HG03469 (cell line): ENCODE measurements around the gene ZNF575.

Experiments used
- ATAC-seq: cut with Tn5 transposase; IDR thresholded peaks from one replicate; pipeline ENCODE4 v1.9.1; 2021; ENCODE audit warnings: mild to moderate bottlenecking, moderate library complexity, moderate number of reproducible peaks; ENCODE audit not compliant: unreplicated experiment

ZNF575 gene, protein sequence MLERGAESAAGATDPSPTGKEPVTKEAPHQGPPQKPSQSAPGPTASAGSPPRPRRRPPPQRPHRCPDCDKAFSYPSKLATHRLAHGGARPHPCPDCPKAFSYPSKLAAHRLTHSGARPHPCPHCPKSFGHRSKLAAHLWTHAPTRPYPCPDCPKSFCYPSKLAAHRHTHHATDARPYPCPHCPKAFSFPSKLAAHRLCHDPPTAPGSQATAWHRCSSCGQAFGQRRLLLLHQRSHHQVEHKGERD

DNA sequence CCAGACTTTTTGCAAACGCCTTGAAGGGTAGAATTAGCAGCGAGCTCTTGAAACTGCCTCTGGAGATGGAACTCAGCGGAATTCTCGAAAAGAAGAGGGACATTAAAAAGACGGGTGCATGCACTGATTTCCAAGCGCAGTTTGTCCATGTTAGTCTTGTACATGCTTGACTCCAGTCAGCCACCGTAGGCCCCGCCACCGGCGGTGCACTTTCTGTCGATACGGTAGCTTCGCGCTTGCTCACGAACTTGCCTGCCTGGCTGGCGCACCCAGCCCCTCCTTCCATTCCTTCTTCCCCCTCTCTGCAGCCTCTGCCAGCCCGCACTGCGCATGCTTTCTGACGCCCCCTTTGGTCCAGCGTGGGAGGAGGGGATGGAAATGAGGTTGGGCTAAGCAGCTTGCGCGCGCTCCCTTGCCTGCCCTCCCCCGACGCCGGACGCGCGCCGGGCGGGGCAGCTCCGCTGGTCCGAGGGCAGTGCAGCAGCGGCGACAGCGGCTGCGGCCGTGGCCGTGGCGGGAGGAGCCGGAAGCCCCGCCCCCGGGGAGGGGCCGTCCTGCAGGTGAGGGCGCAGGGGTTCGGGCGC lies at the start of gene ZNF575:
TSS of gene ZNF575 (plus strand) at position 227 of the 584 bp plus-strand sequence. CDS start 1,235 bp downstream, outside the sequence.
- ATAC-seq, result peak; percentile 44

DNA sequence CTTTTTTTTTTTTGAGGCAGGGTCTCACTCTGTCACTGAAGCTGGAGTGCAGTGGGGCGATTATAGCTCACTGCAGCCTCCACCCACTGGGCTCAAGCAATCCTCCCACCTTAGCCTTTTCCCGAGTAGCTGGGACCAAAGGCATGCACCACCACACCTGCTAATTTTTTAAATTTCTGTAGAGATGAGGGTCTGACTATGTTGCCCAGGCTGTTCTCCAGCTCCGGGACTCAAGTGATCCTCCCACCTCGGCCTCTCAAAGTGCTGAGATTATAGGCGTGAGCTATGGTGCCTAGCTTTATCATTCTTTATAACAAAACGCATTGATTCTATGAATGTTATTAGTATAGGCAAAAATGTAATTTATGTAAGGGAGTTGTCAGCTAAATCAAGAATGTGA lies 49.7 kb upstream of the ZNF575 start:
- no peak for ATAC-seq

DNA sequence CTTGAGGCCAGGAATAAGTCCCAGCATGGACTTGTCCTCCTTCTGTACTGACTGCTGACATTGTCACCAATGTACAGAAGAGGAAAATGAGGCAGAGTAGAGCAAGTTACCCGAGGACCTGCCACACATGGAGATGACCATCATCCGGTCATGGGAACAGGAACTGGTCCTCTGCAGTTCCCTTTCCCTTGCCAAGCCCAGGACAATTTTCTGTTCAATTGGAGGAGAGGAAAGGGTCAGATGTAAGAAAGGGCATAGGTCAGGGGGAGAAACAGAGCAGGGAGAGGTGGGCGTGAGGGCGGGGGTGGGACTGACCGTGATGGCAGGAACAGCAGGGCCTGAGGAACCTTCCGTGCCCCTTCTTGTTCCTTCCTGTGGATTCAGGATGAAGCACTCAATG lies 47.0 kb upstream of the ZNF575 start:
- ATAC-seq, result no peak

DNA sequence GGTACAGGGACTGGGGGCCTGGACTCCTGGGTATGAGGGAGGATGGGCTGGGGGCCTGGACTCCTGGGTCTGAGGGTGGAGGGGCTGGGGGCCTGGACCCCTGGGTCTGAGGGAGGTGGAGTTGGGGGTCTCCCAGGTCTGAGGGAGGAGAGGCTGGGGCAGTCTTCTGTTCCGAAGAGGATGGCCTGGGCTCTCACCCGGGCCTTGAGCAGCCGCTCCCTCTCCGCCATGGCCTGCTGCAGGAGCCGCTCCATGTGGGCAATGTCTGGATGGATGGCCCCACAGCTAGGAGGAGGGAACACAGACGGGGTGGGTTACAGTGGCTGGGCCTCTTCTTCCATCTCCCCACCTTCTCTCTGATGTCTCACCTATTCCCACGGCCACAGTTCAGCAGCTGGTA lies 46.6 kb upstream of the ZNF575 start:
- ATAC-seq, result no peak

DNA sequence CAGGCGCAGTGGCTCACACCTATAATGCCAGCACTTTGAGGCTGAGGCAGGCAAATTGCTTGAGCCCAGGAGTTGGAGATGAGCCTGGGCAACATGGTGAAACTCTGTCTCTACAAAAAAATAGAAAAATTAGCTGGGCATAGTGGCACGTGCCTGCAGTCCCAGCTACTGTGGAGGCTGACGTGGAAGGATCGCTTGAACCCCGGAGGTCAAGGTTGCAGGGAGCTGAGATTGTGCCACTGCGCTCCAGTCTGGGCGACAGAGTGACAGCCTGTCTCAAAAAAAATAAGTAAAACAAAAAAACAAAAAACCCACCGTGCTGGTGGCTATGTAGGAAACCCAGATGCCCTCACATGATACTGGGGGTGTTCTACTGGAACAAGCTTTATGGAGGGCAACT lies 44.8 kb upstream of the ZNF575 start:
- ATAC-seq, result no peak

DNA sequence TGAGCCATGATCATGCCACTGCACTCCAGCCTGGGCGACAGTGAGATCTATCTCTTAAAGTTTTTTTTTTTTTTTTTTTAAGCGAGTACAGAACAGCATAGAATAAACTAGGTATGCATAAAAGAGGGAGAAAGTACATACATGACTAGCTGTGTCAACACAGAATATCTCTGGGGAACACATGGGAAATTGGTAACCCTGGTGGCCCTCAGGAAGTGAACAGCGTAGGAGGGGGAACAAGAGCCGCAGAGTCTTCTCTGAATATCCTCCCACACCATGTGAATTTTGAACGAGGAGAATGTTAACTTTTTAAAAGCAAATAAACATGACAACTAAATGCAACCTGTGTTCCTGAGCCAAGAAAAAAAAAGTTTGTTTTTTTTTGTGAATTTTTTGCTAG lies 43.7 kb upstream of the ZNF575 start:
- ATAC-seq, result no peak

DNA sequence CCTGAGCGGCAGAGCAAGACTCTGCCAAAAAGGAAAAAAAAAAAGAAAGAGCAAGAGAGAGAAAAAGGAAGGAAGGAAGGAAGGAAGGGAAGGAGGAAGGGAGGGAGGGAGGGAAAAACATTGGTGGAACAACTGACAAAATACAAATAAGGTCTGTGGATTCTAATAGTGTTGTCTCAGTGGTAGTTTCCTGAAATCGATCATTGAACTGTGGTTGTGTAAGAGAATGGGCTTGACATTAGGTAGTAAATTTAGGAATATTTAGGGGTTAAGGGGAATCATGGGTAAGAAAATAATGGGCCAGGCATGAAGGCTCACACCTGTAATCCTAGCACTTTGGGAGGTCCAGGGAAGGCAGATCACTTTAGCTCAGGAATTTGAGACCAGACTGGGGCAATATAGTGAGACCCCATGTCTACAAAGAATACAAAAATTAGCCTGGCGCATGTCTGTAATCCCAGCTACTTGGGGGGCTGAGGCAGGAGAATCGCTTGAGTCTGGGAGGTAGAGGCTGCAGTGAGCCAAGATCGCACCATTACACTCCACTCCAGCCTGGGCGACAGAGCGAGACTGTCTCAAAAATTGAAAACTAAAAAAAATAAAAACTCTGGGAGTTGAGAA lies 42.9 kb upstream of the ZNF575 start:
- no peak for ATAC-seq

DNA sequence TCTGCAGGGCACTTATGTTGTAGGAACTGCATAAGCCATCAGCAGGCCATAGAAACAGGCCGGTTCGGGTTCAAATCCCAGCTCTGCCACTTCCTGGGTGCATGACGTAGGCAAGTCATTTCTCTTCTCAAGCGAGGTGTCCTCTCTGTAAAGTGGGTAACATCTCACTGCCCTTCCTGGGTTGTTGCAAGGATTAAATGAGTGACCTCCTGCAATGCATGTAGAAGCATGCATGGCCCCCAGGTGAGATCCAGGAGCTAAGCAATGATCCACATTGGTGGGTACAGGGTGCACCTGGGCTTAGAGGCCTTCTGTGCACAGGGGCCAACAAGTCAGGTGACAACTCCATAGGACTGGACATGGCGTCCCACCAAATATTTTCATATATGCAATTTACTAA lies 42.2 kb upstream of the ZNF575 start:
- ATAC-seq, result no peak

DNA sequence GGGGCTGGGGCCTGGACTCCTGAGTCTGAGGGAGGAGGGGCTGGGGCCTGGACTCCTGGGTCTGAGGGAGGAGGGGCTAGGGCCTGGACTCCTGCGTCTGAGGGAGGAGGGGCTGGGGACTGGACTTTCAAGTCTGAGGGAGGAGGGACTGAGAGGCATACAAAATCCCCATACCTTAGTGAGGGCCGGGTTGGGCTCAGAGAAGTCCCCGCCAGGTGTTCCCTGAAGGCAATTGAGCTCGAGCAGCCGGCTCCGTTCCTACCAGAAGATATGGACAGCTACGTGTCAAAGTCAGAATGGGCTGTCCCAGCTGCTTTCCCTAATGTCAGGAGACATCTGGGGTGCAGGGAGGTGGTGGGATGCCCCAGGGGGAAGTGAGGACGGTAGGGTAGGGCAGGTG lies 37.9 kb upstream of the ZNF575 start:
- no peak for ATAC-seq

DNA sequence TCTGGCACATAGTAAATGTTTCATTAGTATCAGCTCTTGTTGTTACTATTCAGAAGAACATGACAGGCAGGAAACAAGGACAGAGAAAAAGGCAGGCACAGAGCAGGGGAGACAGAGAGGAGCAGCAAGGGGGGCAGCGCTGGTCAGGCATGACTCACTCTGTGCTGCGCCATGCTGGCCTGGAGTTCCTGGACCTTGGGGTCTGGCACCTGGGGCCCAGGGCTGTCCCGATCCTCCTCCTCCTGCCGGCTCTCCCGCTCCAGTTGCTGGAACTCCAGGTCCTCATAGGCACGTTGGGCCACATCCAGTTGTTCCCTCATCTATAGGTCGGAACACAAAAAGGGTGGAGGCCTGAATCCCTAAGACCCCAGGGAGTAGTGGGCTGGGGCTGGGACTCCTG lies 36.0 kb upstream of the ZNF575 start:
- ATAC-seq, result no peak

DNA sequence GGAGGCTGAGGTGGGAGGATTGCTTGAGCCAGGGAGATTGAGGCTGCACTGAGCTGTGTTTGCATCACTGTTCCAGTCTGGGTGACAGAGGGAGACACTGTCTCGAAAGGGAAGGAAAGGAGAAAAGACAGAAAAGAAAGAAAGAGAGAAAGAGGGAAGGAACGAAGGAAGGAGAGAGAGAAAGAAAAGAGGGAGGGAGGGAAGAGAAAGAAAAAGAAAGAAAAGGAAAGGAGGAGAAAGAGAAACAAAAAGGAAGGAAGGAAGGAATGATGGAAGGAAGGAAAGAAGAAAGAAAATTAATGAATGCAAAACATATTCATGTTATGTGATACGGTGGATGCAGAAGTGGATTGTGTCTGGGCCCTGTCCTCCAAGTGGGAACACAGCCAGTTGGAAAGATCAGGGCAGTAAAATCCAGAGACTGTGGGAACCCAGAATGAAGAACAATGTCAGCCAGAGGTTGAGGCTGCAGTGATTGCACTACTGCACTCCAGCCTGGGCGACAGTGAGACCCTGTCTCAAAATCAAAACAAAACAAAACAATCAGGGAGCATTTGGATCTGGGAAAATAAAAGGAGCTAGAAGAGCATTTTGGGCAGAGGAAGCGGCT lies 34.6 kb upstream of the ZNF575 start:
- ATAC-seq, result no peak

DNA sequence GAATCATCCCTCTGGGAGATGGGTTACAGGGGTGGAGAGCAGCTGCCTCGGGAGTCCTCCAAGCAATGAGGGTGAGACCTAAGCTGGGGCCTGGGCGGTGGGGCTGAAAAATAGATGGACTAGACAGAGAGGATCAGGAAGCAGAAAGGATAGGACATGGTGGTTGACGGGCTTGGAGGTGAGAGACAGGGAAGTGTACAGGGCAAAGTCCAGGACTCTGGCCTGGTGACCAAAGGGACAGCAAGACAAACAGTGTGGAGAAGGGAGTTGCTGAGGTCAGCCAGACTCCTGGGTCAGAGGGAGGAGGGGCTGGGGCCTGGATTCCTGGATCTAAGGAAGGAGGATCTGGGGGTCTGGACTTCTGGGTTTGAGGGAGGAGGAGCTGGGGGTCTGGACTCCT lies 33.9 kb upstream of the ZNF575 start:
- no peak for ATAC-seq

DNA sequence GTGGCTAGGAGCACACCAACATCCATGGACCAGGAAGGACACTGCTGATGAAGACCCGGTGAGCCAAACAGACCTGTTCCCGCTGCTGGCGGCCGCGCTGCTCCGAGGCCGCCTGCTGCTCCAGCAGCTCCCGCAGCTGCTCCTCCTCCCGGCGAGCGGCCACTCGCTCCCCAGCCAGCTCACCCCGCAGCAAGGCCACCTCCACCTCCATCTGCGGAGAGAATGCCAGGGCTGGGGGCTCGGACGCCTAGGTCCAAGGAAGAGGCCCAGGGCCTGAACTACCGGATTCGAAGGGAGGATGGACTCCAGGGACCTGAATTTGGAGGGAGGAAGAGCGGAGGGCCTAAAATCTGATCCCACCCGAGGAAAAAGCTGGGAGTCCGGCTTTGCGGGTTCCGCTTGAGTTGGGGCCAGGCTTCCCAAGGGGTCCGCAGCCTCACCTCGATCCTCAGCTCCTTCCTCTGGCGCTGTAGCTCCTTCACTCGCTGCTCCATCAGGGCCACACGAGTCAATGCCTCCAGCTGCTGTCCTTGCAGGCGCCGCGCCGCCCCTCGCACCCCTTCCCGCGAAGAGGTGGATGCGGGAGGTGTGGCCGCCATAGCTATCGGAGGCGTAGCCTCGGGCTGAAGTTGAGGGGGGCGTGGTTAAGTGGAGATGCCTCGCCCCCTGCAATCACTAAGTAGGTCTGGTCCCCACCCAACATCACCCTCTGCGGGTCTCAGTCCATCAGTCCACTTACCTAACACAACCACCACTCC lies 31.1 kb upstream of the ZNF575 start:
- no peak for ATAC-seq

DNA sequence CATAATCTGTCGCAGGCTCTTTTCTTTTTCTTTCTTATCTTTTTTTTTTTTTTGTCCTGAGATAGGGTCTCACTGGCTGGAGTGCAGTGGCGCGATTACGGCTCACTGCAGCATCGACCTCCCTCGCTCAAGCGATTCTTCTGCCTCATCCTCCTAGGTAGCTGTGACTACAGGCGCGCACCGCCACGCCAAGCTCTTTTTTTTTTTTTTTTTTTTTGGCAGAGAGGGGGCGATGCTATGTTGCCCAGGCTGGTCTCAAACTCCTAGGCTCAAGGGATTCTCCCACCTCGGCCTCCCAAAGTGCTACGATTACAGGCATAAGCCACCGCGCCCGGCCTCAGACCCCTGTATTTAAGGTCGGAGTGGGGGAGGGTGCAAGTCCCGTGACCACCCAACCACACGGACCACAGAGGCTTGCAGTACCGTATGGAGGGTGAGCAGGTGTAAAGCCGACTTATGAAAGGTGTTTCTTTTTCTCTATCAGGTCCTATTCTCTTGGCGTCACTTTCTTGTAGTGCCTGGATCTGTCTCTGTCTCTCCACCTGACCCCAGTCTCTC lies 30.5 kb upstream of the ZNF575 start:
- no peak for ATAC-seq

DNA sequence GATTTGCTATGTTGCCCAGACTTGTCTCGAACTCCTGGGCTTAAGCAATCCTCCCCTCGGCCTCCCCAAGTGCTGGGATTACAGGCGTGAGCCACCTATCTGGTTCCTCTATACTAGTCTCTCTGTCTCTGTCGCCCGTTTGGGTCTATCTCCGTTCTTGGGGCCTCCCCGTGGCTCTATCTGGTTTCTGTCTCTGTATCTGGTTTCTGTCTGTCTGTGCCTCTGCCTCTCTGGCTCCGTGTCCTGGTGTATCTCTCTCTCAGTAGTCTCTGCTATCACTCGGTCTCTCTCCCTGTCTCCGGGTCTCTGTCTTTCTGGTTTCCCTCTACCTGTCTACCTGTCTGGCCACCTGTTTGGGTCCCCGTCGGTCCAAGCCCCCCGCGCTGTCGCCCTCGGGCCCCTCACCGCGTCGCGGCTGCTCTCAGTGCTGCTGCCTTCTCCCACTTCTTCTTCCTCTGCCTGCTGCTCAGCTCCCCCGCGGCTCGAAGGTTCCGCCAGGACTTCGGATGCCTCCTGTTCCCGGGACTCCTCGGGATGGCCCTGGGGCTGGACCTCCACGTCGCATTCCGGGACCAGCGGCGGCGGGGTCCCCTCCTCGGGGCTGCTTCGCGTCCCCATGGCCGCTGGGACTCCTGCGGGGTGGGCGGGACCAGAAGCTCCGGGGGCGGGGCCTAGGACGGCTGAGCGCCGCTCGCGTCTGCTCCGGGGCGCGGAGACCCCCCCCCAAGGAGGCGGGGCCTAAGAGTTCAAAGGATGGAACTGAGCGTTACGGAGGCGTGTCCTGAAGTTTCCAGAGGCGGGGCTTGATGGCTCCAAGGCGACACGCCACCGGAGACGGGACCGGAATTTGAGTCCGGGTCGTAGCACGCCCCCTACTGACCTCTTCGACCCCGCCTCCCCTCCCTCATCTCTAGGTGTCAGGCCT lies 29.2 kb upstream of the ZNF575 start:
- ATAC-seq, result peak; percentile 70

DNA sequence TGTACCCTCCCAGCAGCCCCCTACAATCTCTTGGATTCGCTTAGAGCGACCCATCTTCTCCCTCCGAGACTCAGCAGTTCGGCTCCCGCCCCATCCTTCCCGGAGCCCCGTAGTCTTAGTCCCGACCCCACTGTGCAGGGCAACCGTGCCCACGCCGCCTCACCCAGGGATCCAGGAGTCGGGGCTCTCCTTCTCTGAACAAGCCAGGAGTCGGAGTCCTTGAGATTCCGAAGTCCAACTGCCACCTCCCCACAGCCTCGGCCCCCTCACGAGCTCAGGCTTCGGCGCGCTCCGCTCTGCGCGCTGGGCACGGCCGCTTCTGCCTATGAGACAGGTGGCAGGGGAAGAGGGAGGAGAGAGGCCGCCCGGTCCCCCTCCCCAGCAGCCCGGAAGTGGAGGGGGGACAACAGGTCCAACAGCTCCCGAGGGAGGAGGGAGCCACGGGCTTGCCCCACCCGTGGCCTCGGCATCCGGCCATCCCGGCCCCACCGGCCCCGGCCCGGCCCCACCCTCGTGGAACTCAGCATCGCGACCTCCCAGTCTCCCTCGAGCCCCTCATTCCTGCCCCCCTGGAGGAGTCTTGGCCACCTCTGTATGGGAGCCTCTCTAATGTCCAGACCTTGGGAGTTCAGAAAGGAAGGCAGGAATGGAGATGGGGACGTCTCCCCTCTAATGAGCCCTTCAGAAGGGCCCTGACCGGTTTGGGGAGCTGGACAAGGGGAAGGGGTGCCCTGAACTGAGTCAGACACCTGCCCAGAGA lies 28.4 kb upstream of the ZNF575 start, which contains the start of gene PHLDB3:
TSS of gene PHLDB3 (minus strand) at position 321 of the 760 bp plus-strand sequence. CDS start 628 bp downstream, outside the sequence.
- ATAC-seq, result no peak

DNA sequence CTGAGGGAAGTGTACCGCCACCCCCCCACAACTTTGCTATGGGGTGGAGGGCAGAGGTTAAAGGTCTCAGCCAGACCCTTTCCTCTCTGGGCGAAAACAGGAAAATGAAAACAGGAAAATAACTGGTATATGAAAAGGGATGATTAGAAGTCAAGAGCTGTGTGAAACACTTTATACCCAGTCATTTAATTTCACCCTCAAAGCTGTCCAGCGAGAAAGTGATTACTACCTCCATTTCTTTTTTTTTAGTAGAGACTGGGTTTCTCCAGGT lies 27.9 kb upstream of the ZNF575 start:
- no peak for ATAC-seq

DNA sequence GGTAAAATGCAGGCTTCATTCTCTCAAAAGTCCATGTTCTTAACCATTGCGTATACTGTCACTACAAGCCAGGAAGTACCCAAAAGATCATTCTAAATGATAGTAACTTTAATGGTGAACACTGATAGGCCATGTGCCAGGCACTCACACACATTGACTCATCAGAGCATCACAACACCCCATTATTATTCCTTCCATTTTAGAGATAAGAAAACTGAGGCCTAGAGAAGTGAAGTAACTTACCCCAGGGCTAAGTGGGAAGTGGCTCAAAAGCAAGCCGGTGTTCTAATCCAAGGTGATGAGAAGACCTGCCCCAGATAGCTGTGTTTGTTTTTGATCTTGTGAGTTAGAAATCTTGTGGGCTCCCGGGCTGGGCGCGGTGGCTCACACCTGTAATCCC lies 27.0 kb upstream of the ZNF575 start:
- no peak for ATAC-seq

DNA sequence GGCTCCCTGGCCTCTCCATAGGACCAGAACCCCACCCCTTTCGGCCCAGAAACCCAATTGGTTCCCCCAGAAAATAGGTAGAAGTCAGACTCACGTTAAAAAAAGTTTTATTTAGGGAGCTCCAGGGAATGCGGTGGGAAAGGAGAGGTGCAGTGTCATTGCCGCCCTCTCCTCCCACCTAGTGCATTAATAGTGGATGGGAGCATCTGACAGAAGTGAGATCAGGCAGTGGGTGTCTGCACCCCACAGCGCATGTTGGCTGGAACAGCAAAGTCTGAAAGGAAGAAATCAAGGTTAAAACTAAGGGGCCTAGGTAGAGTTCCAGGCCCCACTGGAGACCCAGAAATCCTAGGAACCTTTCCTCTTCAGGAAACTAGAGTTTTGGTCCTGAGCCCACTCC lies 26.4 kb upstream of the ZNF575 start:
- no peak for ATAC-seq
